Keratinocyte (primary cell): ENCODE results near the gene MALT1.

ENCODE experiments used
- EZH2 ChIP-seq: IDR thresholded peaks from one replicate; pipeline ENCODE4 v1.6.1; 2012; ENCODE audit warnings: inconsistent platforms, mild to moderate bottlenecking, low read length, moderate library complexity
- TF ChIP-seq, protein P1 (sequence below), 3 experiments: IDR thresholded peaks in 1 of 3; conservative IDR thresholded peaks in 1 of 3; optimal IDR thresholded peaks in 1 of 3; 2 replicates in 2 of 3; 3 replicates in 1 of 3; pipeline versions ENCODE3 to v1.5.1; 2011; ENCODE audit warnings: low read length in 3 of 3, mild to moderate bottlenecking in 3 of 3, moderate library complexity in 2 of 3, control low read depth in 1 of 3, inconsistent platforms in 1 of 3; ENCODE audit not compliant: insufficient read depth in 2 of 3; ENCODE audit errors: extremely low read depth in 1 of 3

DNA sequence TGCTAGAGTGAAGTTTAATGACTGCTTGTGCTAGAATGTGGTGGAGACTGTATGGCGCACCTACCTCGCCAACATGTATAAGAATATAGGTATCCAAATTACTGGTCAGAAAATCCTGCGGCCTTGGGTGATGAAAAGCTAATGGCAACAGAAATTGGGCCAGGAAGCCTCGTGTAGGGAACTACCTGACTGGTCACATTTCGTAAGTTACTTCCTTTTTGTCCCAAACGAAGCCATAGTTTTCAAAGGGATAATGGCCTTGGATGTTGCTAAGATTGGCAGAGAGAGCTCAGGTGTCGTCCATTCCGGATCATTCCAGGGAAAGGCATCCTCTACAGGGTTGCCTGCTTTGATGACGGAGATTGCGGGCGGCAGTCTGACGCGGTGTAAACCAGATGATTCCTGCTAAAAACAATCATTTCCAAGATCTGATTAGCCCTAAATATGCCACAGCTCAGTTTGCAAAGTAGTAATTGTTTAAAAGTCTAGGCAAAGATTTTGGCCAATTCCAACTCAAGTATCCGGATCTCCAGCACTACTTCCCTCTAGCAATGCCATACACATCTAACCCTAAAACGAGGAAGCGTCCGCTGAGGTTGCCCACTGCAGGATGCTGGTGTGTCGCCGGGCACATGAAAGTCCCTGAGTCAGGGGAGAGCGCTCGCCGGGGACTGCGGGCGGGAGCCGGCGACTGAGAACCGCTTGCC lies 708 bp upstream of the MALT1 start:
- TF ChIP-seq, protein P1, sequence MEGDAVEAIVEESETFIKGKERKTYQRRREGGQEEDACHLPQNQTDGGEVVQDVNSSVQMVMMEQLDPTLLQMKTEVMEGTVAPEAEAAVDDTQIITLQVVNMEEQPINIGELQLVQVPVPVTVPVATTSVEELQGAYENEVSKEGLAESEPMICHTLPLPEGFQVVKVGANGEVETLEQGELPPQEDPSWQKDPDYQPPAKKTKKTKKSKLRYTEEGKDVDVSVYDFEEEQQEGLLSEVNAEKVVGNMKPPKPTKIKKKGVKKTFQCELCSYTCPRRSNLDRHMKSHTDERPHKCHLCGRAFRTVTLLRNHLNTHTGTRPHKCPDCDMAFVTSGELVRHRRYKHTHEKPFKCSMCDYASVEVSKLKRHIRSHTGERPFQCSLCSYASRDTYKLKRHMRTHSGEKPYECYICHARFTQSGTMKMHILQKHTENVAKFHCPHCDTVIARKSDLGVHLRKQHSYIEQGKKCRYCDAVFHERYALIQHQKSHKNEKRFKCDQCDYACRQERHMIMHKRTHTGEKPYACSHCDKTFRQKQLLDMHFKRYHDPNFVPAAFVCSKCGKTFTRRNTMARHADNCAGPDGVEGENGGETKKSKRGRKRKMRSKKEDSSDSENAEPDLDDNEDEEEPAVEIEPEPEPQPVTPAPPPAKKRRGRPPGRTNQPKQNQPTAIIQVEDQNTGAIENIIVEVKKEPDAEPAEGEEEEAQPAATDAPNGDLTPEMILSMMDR (optimal IDR thresholded peaks at IDR 0.05 in 1 of 3, IDR thresholded peaks at IDR 0.05 in 1 of 3, conservative IDR thresholded peaks at IDR 0.05 in 1 of 3; ENCODE audit: extremely low read depth in 1 of 3, insufficient read depth in 2 of 3, low read length in 3 of 3): no peak
- TF ChIP-seq EZH2: no peak
